Measurements from ENCODE around the gene LRP8.

The LRP8 gene

DNA sequence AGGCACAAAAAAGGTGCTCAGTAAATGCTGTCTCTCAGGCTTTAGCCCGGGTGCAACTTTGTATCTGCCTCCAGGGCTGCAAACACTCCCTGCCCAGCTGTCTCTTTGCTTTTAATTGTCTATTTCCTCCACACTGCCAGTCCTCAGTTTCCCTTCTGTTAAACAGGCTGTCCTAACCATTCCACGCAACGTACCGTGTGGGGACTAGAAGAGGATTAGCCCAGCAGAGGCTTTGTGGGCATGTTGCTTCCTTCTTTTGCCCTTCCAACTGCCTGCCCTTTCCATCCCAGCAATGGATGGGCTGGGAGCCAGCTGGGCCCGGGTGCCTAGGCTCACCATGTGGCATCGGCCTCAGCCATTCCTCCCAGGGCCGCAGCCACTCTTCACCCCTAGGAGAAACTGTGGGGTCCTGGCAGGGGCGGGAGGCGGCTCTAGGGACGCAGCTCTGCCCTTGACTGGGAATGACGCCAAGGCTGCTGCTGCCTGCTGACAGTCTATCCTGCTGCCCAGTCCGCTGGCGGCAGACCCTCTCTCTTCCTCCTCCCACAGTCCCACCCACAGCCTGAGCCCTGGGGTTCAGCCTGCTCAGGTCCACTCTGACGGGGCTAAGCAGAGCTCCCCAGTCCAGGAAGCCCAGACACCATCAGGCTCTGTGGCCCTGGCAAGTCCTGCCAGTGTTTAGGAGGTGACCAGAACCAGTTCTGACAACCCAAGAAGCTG is 40.6 kb upstream of the LRP8 start:
- Histone ChIP-seq H3K9me3 (no peaks in the 10 kb centered on the region), H3K4me3 (ENCODE audit: low read depth, low read length) (no peak overlapping the region), H3K36me3 (no peaks in the 10 kb centered on the region), H3K27me3 (no peaks in the 10 kb centered on the region), H3K4me1 (peaks cover 9% of the 10 kb centered on the region; the same call in 1 of the 2 replicates)
- peak; percentile 66 for DNase-seq
- TF ChIP-seq, protein P1, sequence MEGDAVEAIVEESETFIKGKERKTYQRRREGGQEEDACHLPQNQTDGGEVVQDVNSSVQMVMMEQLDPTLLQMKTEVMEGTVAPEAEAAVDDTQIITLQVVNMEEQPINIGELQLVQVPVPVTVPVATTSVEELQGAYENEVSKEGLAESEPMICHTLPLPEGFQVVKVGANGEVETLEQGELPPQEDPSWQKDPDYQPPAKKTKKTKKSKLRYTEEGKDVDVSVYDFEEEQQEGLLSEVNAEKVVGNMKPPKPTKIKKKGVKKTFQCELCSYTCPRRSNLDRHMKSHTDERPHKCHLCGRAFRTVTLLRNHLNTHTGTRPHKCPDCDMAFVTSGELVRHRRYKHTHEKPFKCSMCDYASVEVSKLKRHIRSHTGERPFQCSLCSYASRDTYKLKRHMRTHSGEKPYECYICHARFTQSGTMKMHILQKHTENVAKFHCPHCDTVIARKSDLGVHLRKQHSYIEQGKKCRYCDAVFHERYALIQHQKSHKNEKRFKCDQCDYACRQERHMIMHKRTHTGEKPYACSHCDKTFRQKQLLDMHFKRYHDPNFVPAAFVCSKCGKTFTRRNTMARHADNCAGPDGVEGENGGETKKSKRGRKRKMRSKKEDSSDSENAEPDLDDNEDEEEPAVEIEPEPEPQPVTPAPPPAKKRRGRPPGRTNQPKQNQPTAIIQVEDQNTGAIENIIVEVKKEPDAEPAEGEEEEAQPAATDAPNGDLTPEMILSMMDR (IDR thresholded peaks at IDR 0.05; ENCODE audit: low read depth, low read length): no peak

DNA sequence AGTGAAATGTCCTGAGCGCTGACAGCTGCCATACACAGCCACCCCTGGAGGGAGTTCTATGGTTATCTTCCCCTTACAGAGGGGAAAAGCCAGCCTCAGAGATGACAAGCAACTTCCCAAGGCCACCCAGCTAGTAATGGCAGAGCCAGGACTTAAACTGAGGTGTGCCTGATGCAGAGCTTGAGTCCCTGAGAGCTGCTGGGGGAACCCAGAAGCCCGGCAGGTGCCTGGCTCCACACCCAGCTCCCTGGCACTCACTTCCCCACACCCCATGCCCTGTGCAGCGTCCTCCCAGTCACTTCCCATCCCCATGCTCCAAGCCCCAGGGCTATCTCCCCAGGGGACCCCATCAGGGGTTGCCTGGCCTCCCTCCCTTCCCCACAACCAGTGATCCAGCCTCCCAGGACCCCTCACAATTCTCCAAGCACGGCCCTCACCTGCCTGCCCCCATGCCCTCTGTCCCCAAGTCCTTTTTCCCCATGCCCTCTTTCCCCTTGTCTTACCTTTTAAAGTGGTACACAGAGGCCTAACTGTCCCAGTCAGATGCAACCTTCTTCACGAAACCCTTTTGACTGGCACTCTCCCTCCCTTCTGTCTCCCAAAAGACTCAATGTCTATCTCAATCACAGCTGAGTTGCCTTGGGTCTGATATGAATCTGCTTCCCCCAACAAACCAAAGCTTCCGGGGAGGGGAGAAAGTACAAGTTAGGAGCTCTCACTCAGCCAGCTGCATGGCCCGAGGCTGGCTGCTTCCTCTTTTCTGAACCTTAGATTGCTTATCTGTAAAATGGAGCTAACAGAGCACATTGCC is 39.8 kb upstream of the LRP8 start:
- TF ChIP-seq, protein P1 (IDR thresholded peaks at IDR 0.05; ENCODE audit: low read depth, low read length): no peak
- Histone ChIP-seq H3K4me3 (ENCODE audit: low read depth, low read length) (no peak overlapping the region), H3K36me3 (no peaks in the 10 kb centered on the region), H3K9me3 (no peaks in the 10 kb centered on the region), H3K27me3 (no peaks in the 10 kb centered on the region), H3K4me1 (peaks cover 9% of the 10 kb centered on the region; the same call in 1 of the 2 replicates)
- no peak for DNase-seq

DNA sequence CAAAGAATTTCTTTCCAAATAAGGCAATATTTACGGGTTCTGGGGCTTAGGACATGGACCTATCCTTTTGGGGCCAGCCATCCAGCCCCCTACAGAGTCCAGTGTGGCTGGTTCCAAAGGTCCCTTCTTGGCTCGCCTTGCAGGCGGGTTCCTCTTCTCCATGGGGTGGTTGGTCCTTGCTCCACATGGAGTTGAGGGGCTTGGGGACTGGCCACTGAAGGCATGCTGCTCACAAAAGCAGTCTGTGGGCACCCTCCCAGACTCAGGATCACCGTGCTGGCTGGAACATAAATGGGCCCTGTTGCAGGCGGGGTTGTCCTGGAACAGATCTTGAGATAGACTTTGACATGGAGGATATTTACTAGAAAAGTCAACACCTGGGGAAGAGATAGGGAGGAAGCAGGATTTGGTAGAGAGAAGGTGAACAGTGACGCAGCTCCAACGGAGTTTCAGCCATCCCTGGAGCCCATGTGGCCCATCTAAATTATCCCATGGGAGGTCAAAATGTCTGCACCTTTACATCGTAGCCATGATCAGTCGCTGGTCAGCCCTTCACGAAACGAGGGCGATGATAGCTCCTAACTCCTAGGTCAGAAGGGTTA is 39.1 kb upstream of the LRP8 start:
- H3K4me1 ChIP-seq: peaks cover 9% of the 10 kb centered on the region; the same call in 1 of the 2 replicates
- DNase-seq: no peak
- H3K27me3 ChIP-seq: no peaks in the 10 kb centered on the region
- no peaks in the 10 kb centered on the region for H3K36me3 ChIP-seq
- no peak overlapping the region for H3K4me3 ChIP-seq (ENCODE audit: low read depth, low read length)
- TF ChIP-seq, protein P1 (IDR thresholded peaks at IDR 0.05; ENCODE audit: low read depth, low read length): no peak
- no peaks in the 10 kb centered on the region for H3K9me3 ChIP-seq

DNA sequence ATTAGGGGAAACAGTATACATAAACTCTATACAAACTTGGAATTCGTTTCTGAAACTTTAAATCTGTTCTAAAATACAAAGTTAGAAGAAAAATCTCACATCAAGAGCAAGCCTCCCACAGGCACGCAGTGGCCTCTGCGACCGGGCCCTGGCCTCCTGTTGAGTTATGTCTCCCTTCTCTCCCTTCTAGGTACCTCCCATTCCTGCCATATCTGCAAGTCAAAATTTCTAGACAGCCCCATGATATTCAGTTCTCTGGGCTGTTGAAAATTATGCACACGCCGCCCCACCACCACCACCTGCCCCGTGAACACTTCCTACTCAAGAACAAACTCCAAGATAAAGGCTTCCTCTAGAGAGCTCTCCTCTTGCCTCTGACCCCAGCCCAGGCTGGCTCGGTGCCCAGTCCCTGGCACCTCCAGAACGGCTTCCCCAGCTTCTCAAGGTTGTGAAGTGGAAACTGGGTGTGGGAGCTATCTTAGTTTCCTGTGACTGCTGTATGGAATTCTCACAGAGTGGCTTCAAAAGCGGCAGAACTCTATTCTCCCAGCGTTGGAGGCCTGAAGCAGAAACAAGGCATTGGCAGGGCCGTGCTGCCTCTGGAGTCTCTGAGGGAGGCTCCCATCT is 37.7 kb upstream of the LRP8 start:
- Histone ChIP-seq H3K4me1 (peaks cover 6% of the 10 kb centered on the region; the same call in 1 of the 2 replicates), H3K27me3 (no peaks in the 10 kb centered on the region), H3K36me3 (no peaks in the 10 kb centered on the region), H3K4me3 (ENCODE audit: low read depth, low read length) (no peak overlapping the region), H3K9me3 (no peaks in the 10 kb centered on the region)
- no peak for DNase-seq
- TF ChIP-seq, protein P1 (IDR thresholded peaks at IDR 0.05; ENCODE audit: low read depth, low read length): no peak

DNA sequence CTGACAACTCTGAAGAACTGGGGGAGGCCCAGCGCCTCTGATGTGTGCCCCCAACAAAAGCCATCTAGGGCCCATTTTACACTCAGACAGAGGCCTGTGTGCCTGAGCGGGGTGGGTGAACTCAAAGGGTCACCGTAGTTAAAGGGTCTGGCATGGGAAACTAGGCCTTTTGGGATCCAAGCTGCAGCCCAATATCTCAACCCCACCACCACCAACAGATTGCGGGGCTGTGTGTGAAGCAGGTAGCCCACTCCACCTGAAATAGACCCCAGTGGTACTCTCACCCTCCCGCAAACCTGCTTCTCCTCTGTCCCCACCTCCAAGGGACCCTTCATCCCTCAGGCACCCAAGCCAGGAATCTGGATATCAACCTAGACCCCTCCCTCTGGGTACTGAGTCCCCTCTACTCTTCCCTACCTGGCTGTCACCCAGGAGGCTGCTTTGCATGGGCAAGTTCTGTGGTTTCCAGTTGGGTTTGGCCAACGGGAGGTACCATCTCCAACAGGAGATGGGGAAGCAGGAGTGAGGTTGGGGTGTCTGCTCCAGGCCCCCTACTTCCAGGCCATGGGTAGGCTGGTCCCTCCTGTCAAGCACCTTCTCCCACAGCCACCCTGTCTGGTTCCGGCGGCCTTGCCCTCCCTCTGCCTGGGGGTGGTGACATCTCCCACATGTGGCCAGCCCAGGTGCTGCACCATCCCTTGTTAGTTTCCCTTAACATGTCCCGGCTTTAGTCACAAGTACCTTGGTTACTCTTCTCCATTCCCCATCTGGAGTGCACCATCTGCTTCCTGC is 35.2 kb upstream of the LRP8 start:
- Histone ChIP-seq H3K27me3 (no peaks in the 10 kb centered on the region), H3K36me3 (no peaks in the 10 kb centered on the region), H3K4me3 (ENCODE audit: low read depth, low read length) (no peak overlapping the region), H3K4me1 (no peaks in the 10 kb centered on the region), H3K9me3 (no peaks in the 10 kb centered on the region)
- no peak for DNase-seq
- TF ChIP-seq, protein P1 (IDR thresholded peaks at IDR 0.05; ENCODE audit: low read depth, low read length): no peak

All from BE2C (cell line).